GM23338 (cell line): Measurements from ENCODE around the gene MARCKS. TPM values are rescaled to one million over a fixed set of nuclear protein-coding genes. Genes with fewer than 3 reads are reported as not detected.

ENCODE experiments used
- ATAC-seq: fragments of 200-7000 bp; cut with Tn5 transposase; 3 replicates; pipeline ENCODE4 v1.9.1; 2020
- DNase-seq: peaks from one replicate; pipeline ENCODE4 v3.0.0-alpha.2; 2015; ENCODE audit warnings: low spot score
- H2AFZ ChIP-seq: fragments of 200-600 bp; sonication (generic); 2 replicates; pipeline ENCODE4 v1.8.0; 2016; ENCODE audit warnings: antibody characterized with exemption, mild to moderate bottlenecking, moderate library complexity
- H3F3A ChIP-seq: fragments of 200-600 bp; sonication (generic); replicated peaks from 2 replicates; pipeline ENCODE4 v1.8.0; 2017; ENCODE audit warnings: antibody characterized with exemption, mixed run types, low read depth
- H3K27ac ChIP-seq: fragments of 200-600 bp; sonication (generic); 2 replicates; pipeline ENCODE4 v1.6.1; 2016; ENCODE audit warnings: low read depth
- H3K27me3 ChIP-seq: fragments of 200-600 bp; sonication (generic); 2 replicates; pipeline ENCODE4 v1.8.0; 2016; ENCODE audit warnings: mild to moderate bottlenecking, mixed run types, moderate library complexity; ENCODE audit not compliant: insufficient read depth
- H3K36me3 ChIP-seq: fragments of 200-600 bp; sonication (generic); 2 replicates; pipeline ENCODE4 v1.8.0; 2016; ENCODE audit warnings: mild to moderate bottlenecking; ENCODE audit not compliant: insufficient read depth
- H3K4me1 ChIP-seq: fragments of 200-600 bp; sonication (generic); 2 replicates; pipeline ENCODE4 v1.8.0; 2016; ENCODE audit warnings: mild to moderate bottlenecking, moderate library complexity; ENCODE audit not compliant: insufficient read depth
- H3K4me2 ChIP-seq: fragments of 200-600 bp; sonication (generic); 2 replicates; pipeline ENCODE4 v1.7.1; 2017; ENCODE audit warnings: mixed run types
- H3K4me3 ChIP-seq: fragments of 200-600 bp; sonication (generic); 2 replicates; pipeline ENCODE4 v1.6.1; 2016; ENCODE audit warnings: mixed run types
- H3K79me2 ChIP-seq: fragments of 200-600 bp; sonication (generic); replicated peaks from 2 replicates; pipeline ENCODE4 v1.8.0; 2017; ENCODE audit warnings: mild to moderate bottlenecking; ENCODE audit not compliant: insufficient read depth
- H3K9me2 ChIP-seq: fragments of 200-600 bp; sonication (generic); 2 replicates; pipeline ENCODE4 v1.8.0; 2017; ENCODE audit not compliant: insufficient read depth
- H4K20me1 ChIP-seq: fragments of 200-600 bp; sonication (generic); replicated peaks from 2 replicates; pipeline ENCODE4 v1.8.0; 2017; ENCODE audit warnings: mild to moderate bottlenecking; ENCODE audit not compliant: insufficient read depth
- H3K27ac Mint-ChIP-seq: 2 replicates; pipeline ENCODE4 v1.8.0; 2020; ENCODE audit warnings: inconsistent platforms, mild to moderate bottlenecking, moderate library complexity, mixed read lengths
- H3K27me3 Mint-ChIP-seq: 3 replicates; pipeline ENCODE4 v1.8.0; 2022; ENCODE audit warnings: low read depth, mild to moderate bottlenecking, moderate library complexity, mixed read lengths, inconsistent platforms; ENCODE audit not compliant: insufficient read depth, poor library complexity
- H3K36me3 Mint-ChIP-seq: 3 replicates; pipeline ENCODE4 v1.8.0; 2021; ENCODE audit warnings: low read depth, mild to moderate bottlenecking, inconsistent platforms, moderate library complexity, mixed read lengths
- H3K4me1 Mint-ChIP-seq: 3 replicates; pipeline ENCODE4 v1.8.0; 2020; ENCODE audit warnings: mild to moderate bottlenecking, inconsistent platforms, mixed read lengths
- H3K4me3 Mint-ChIP-seq: 3 replicates; pipeline ENCODE4 v1.8.0; 2021; ENCODE audit warnings: moderate library complexity, mild to moderate bottlenecking, inconsistent platforms, mixed read lengths
- H3K9me3 Mint-ChIP-seq: 3 replicates; pipeline ENCODE4 v1.8.0; 2020; ENCODE audit warnings: moderate library complexity, mild to moderate bottlenecking, inconsistent platforms, mixed read lengths
- EZH2 ChIP-seq: fragments of 200-600 bp; sonication (generic); IDR thresholded peaks from one replicate; pipeline ENCODE4 v1.8.0; 2017; ENCODE audit warnings: antibody characterized with exemption, mild to moderate bottlenecking, low read depth; ENCODE audit not compliant: unreplicated experiment
- EZH2phosphoT487 ChIP-seq: fragments of 200-600 bp; sonication (generic); IDR thresholded peaks from one replicate; pipeline ENCODE4 v1.8.1; 2018; ENCODE audit warnings: antibody characterized with exemption; ENCODE audit not compliant: unreplicated experiment
- JUNB ChIP-seq: IDR thresholded peaks from one replicate; pipeline ENCODE4 v1.6.1; 2016; ENCODE audit warnings: antibody characterized with exemption; ENCODE audit not compliant: unreplicated experiment
- NANOG ChIP-seq: IDR thresholded peaks from 2 replicates; pipeline ENCODE4 v1.6.1; 2016; ENCODE audit warnings: antibody characterized with exemption, borderline replicate concordance
- STAT1 ChIP-seq: IDR thresholded peaks from one replicate; pipeline ENCODE4 v1.6.1; 2016; ENCODE audit warnings: antibody characterized with exemption; ENCODE audit not compliant: unreplicated experiment
- ZNF331 ChIP-seq: fragments of 250-450 bp; sonication (Bioruptor Pico); IDR thresholded peaks from 2 replicates; pipeline ENCODE4 v1.5.0; 2020; ENCODE audit warnings: low read depth, mild to moderate bottlenecking, moderate library complexity
- polyA plus RNA-seq: library from polyadenylated mRNA; unstranded; fragments of >200 nt; fragmentation: Nextera tagmentation; extraction: Ambion mirVana; gene quantifications from 2 replicates; pipeline ENCODE4 v1.2.1, GENCODE V29; 2016
- total RNA-seq: library from RNA; depleted of rRNA; stranded (reverse); fragments of >200 nt; shearing (Covaris generic); gene quantifications from 2 replicates; pipeline ENCODE4 v1.2.3, GENCODE V29; 2014
- TF ChIP-seq, protein P1 (sequence below): IDR thresholded peaks from 2 replicates; pipeline ENCODE4 v1.6.1; 2016; ENCODE audit warnings: antibody characterized with exemption
- TF ChIP-seq, protein P2 (sequence below): fragments of 250-450 bp; sonication (Bioruptor Pico); IDR thresholded peaks from 2 replicates; pipeline ENCODE4 v1.5.0; 2020; ENCODE audit warnings: mild to moderate bottlenecking, moderate library complexity
- TF ChIP-seq, protein P3 (sequence below): IDR thresholded peaks from one replicate; pipeline ENCODE4 v1.6.1; 2018; ENCODE audit warnings: antibody characterized with exemption; ENCODE audit not compliant: unreplicated experiment

Gene MARCKS
- total and polyA plus RNA-seq, 2 experiments from 2014 or later, result 71.5 to 85.9 TPM

DNA sequence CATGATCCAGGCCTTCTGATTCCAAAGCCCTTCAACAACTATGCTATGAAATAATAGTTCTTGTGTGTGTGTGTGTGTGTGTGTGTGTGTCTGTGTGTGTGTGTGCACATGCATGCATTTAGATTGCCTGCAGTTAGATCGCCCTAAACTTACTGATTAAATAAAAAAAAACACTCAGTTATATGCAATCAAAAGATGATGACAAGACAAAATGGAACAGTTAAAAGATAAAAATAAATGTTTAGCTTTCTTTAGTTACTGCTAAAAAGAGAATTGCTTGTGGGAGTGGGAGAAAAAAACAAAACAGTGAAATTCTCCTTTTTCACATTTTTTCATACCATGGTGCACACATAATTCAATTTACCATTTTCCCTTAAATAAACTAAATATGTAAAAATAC is 29.4 kb downstream of the MARCKS start:
- DNase-seq (no peak), ATAC-seq (no peak)
- Histone ChIP-seq H3K36me3 (no peaks in the 10 kb centered on the region; the same call in 1 of the 2 replicates), H3K4me2 (no peak overlapping the region), H3K79me2 (no peaks in the 10 kb centered on the region), H3F3A (no peaks in the 10 kb centered on the region), H3K4me1 (no peaks in the 10 kb centered on the region), H3K27ac (no peak overlapping the region), H3K27me3 (no peaks in the 10 kb centered on the region), H3K9me2 (no peaks in the 10 kb centered on the region), H3K4me3 (no peak overlapping the region), H4K20me1 (no peaks in the 10 kb centered on the region; the same call in 1 of the 2 replicates), H2AFZ (no peak overlapping the region)
- Mint-ChIP-seq H3K27me3 (no peaks in the 10 kb centered on the region), H3K4me1 (no peaks in the 10 kb centered on the region), H3K4me3 (no peak overlapping the region), H3K27ac (no peak overlapping the region), H3K36me3 (no peaks in the 10 kb centered on the region), H3K9me3 (no peaks in the 10 kb centered on the region)
- TF ChIP-seq, protein P1, sequence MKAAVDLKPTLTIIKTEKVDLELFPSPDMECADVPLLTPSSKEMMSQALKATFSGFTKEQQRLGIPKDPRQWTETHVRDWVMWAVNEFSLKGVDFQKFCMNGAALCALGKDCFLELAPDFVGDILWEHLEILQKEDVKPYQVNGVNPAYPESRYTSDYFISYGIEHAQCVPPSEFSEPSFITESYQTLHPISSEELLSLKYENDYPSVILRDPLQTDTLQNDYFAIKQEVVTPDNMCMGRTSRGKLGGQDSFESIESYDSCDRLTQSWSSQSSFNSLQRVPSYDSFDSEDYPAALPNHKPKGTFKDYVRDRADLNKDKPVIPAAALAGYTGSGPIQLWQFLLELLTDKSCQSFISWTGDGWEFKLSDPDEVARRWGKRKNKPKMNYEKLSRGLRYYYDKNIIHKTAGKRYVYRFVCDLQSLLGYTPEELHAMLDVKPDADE, result no peak
- TF ChIP-seq ZNF331 (CRISPR knock-in tag), result no peak
- TF ChIP-seq, protein P2, sequence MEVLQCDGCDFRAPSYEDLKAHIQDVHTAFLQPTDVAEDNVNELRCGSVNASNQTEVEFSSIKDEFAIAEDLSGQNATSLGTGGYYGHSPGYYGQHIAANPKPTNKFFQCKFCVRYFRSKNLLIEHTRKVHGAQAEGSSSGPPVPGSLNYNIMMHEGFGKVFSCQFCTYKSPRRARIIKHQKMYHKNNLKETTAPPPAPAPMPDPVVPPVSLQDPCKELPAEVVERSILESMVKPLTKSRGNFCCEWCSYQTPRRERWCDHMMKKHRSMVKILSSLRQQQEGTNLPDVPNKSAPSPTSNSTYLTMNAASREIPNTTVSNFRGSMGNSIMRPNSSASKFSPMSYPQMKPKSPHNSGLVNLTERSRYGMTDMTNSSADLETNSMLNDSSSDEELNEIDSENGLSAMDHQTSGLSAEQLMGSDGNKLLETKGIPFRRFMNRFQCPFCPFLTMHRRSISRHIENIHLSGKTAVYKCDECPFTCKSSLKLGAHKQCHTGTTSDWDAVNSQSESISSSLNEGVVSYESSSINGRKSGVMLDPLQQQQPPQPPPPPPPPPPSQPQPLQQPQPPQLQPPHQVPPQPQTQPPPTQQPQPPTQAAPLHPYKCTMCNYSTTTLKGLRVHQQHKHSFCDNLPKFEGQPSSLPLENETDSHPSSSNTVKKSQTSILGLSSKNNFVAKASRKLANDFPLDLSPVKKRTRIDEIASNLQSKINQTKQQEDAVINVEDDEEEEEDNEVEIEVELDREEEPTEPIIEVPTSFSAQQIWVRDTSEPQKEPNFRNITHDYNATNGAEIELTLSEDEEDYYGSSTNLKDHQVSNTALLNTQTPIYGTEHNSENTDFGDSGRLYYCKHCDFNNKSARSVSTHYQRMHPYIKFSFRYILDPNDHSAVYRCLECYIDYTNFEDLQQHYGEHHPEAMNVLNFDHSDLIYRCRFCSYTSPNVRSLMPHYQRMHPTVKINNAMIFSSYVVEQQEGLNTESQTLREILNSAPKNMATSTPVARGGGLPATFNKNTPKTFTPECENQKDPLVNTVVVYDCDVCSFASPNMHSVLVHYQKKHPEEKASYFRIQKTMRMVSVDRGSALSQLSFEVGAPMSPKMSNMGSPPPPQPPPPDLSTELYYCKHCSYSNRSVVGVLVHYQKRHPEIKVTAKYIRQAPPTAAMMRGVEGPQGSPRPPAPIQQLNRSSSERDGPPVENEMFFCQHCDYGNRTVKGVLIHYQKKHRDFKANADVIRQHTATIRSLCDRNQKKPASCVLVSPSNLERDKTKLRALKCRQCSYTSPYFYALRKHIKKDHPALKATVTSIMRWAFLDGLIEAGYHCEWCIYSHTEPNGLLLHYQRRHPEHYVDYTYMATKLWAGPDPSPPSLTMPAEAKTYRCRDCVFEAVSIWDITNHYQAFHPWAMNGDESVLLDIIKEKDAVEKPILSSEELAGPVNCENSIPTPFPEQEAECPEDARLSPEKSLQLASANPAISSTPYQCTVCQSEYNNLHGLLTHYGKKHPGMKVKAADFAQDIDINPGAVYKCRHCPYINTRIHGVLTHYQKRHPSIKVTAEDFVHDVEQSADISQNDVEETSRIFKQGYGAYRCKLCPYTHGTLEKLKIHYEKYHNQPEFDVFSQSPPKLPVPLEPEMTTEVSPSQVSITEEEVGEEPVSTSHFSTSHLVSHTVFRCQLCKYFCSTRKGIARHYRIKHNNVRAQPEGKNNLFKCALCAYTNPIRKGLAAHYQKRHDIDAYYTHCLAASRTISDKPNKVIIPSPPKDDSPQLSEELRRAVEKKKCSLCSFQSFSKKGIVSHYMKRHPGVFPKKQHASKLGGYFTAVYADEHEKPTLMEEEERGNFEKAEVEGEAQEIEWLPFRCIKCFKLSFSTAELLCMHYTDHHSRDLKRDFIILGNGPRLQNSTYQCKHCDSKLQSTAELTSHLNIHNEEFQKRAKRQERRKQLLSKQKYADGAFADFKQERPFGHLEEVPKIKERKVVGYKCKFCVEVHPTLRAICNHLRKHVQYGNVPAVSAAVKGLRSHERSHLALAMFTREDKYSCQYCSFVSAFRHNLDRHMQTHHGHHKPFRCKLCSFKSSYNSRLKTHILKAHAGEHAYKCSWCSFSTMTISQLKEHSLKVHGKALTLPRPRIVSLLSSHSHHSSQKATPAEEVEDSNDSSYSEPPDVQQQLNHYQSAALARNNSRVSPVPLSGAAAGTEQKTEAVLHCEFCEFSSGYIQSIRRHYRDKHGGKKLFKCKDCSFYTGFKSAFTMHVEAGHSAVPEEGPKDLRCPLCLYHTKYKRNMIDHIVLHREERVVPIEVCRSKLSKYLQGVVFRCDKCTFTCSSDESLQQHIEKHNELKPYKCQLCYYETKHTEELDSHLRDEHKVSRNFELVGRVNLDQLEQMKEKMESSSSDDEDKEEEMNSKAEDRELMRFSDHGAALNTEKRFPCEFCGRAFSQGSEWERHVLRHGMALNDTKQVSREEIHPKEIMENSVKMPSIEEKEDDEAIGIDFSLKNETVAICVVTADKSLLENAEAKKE (CRISPR knock-in tag), result no peak
- TF ChIP-seq NANOG, result no peak
- TF ChIP-seq, protein P3, sequence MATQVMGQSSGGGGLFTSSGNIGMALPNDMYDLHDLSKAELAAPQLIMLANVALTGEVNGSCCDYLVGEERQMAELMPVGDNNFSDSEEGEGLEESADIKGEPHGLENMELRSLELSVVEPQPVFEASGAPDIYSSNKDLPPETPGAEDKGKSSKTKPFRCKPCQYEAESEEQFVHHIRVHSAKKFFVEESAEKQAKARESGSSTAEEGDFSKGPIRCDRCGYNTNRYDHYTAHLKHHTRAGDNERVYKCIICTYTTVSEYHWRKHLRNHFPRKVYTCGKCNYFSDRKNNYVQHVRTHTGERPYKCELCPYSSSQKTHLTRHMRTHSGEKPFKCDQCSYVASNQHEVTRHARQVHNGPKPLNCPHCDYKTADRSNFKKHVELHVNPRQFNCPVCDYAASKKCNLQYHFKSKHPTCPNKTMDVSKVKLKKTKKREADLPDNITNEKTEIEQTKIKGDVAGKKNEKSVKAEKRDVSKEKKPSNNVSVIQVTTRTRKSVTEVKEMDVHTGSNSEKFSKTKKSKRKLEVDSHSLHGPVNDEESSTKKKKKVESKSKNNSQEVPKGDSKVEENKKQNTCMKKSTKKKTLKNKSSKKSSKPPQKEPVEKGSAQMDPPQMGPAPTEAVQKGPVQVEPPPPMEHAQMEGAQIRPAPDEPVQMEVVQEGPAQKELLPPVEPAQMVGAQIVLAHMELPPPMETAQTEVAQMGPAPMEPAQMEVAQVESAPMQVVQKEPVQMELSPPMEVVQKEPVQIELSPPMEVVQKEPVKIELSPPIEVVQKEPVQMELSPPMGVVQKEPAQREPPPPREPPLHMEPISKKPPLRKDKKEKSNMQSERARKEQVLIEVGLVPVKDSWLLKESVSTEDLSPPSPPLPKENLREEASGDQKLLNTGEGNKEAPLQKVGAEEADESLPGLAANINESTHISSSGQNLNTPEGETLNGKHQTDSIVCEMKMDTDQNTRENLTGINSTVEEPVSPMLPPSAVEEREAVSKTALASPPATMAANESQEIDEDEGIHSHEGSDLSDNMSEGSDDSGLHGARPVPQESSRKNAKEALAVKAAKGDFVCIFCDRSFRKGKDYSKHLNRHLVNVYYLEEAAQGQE, result no peak
- no peak for TF ChIP-seq STAT1
- TF ChIP-seq EZH2, result no peak
- no peak for TF ChIP-seq EZH2phosphoT487
- no peak for TF ChIP-seq JUNB
